B cell (primary cell): ENCODE results near the gene CCDC86. TPM values are rescaled to one million over a fixed set of nuclear protein-coding genes. Genes with fewer than 3 reads are reported as not detected.

Source experiments
- ATAC-seq: fragments of 200-7000 bp; cut with Tn5 transposase; one replicate; pipeline ENCODE4 v1.10.0; 2021; ENCODE audit warnings: low read depth, mild to moderate bottlenecking, moderate number of reproducible peaks, moderate library complexity
- CTCF ChIA-PET: fragments of 350-600 bp; sonication (Branson Sonifier 250); formaldehyde crosslinking; loops from one replicate; lab custom pipeline; 2021; ENCODE audit warnings: antibody characterized with exemption, inconsistent platforms; lab: Charles Lee
- POLR2A ChIA-PET: fragments of 350-600 bp; sonication (Branson Sonifier 250); formaldehyde crosslinking; loops from one replicate; lab custom pipeline; 2021; ENCODE audit warnings: antibody characterized with exemption; lab: Charles Lee
- DNase-seq: peaks from one replicate; pipeline ENCODE4 v3.0.0; 2013
- H2AFZ ChIP-seq: 2 replicates; pipeline ENCODE4 v1.6.1; 2012; ENCODE audit warnings: mild to moderate bottlenecking, low read depth, low read length; ENCODE audit not compliant: insufficient read depth, poor library complexity, severe bottlenecking
- H3K27ac ChIP-seq, 2 donors: 1 replicate in 1 of 2; 2 replicates in 1 of 2; pipeline ENCODE4 v1.5.1; 2012 to 2013; ENCODE audit warnings: low read length in 2 of 2, mild to moderate bottlenecking in 2 of 2, moderate library complexity in 1 of 2
- H3K27me3 ChIP-seq, 4 experiments: fragments of 200-600 bp in 1 of 4; sonication (generic) in 1 of 4; replicated peaks in 1 of 4; 1 replicate in 2 of 4; 2 replicates in 2 of 4; pipeline versions ENCODE4 v1.6.1 to v1.7.0; 2013 to 2016; ENCODE audit warnings: low read length in 3 of 4, mild to moderate bottlenecking in 2 of 4, mixed read lengths in 1 of 4, moderate library complexity in 1 of 4; ENCODE audit not compliant: insufficient read depth in 4 of 4, control insufficient read depth in 3 of 4; ENCODE audit errors: control extremely low read depth in 1 of 4
- H3K36me3 ChIP-seq, 2 experiments: replicated peaks in 1 of 2; 1 replicate in 1 of 2; 2 replicates in 1 of 2; pipeline versions ENCODE4 v1.6.1 to v1.7.1; 2013; ENCODE audit warnings: low read length in 1 of 2; ENCODE audit not compliant: insufficient read depth in 2 of 2, control insufficient read depth in 1 of 2; ENCODE audit errors: control extremely low read depth in 1 of 2, extremely low read depth in 1 of 2
- H3K4me1 ChIP-seq, 2 donors: fragments of 200-600 bp in 1 of 2; sonication (generic) in 1 of 2; 1 replicate in 1 of 2; 2 replicates in 1 of 2; pipeline versions ENCODE4 v1.5.1 to v1.6.1; 2013 to 2017; ENCODE audit warnings: low read length in 2 of 2; ENCODE audit not compliant: control insufficient read depth in 2 of 2, insufficient read depth in 2 of 2
- H3K4me2 ChIP-seq: replicated peaks from 2 replicates; pipeline ENCODE3; 2012; ENCODE audit warnings: mild to moderate bottlenecking, low read depth, low read length; ENCODE audit not compliant: poor library complexity, severe bottlenecking
- H3K4me3 ChIP-seq, 5 experiments: fragments of 200-600 bp in 1 of 5; sonication (generic) in 1 of 5; 1 replicate in 3 of 5; 2 replicates in 2 of 5; pipeline versions ENCODE4 v1.5.1 to v1.7.0; 2011 to 2016; ENCODE audit warnings: low read length in 4 of 5, mild to moderate bottlenecking in 4 of 5, low read depth in 2 of 5, control low read depth in 1 of 5, moderate library complexity in 1 of 5; ENCODE audit not compliant: insufficient read depth in 1 of 5; ENCODE audit errors: control extremely low read depth in 1 of 5, extremely low read depth in 1 of 5
- H3K79me2 ChIP-seq: fragments of 200-600 bp; sonication (generic); one replicate; pipeline ENCODE4 v1.6.0; 2016; ENCODE audit warnings: low read length; ENCODE audit not compliant: control insufficient read depth, insufficient read depth
- H3K9ac ChIP-seq: fragments of 200-600 bp; sonication (generic); 2 replicates; pipeline ENCODE4 v1.6.1; 2017; ENCODE audit warnings: mild to moderate bottlenecking, low read length, moderate library complexity
- H3K9me3 ChIP-seq, 3 donors: one replicate each; pipeline versions ENCODE4 v1.6.1 to v1.7.1; 2013; ENCODE audit warnings: low read length in 2 of 3; ENCODE audit not compliant: control insufficient read depth in 2 of 3, insufficient read depth in 1 of 3; ENCODE audit errors: control extremely low read depth in 1 of 3
- H4K20me1 ChIP-seq: 2 replicates; pipeline ENCODE4 v1.6.0; 2012; ENCODE audit warnings: mild to moderate bottlenecking, low read length; ENCODE audit not compliant: insufficient read depth, control insufficient read depth, poor library complexity, severe bottlenecking
- H3K27ac Mint-ChIP-seq: one replicate; pipeline ENCODE4 v1.8.0; 2021; ENCODE audit warnings: mixed read lengths
- H3K27me3 Mint-ChIP-seq: one replicate; pipeline ENCODE4 v1.8.0; 2021; ENCODE audit warnings: mixed read lengths
- H3K4me1 Mint-ChIP-seq: one replicate; pipeline ENCODE4 v1.8.0; 2021; ENCODE audit warnings: mixed read lengths
- H3K4me3 Mint-ChIP-seq: one replicate; pipeline ENCODE4 v1.8.0; 2021; ENCODE audit warnings: mixed read lengths
- H3K9me3 Mint-ChIP-seq: one replicate; pipeline ENCODE4 v1.8.0; 2022; ENCODE audit warnings: mixed read lengths; ENCODE audit not compliant: insufficient read depth
- CTCF ChIP-seq: fragments of 200-600 bp; IDR thresholded peaks from one replicate; pipeline ENCODE4 v1.8.0; 2022; ENCODE audit warnings: antibody characterized with exemption, mild to moderate bottlenecking
- EZH2 ChIP-seq: IDR thresholded peaks from 2 replicates; pipeline ENCODE4 v1.6.1; 2012; ENCODE audit warnings: borderline replicate concordance, low read depth, mild to moderate bottlenecking, moderate library complexity, low read length; ENCODE audit not compliant: insufficient read depth, poor library complexity, severe bottlenecking
- WGBS: methylation state at CpG from one replicate; pipeline ENCODE4 v1.1.5; 2013; ENCODE audit warnings: missing lambda C conversion rate; ENCODE audit not compliant: insufficient coverage; 5-methylcytosine and 5-hydroxymethylcytosine counted together
- intact Hi-C: fragments of 100-400 bp; cut with micrococcal nuclease; formaldehyde crosslinking; loops from one replicate; pipeline ENCODE4 v1.10.0; 2022
- polyA plus RNA-seq: library from polyadenylated mRNA; depleted of rRNA; stranded (reverse); fragments of >200 nt; gene quantifications from 2 replicates; pipeline ENCODE4 v1.2.3, GENCODE V29; 2012
- total RNA-seq, 2 donors: library from RNA; stranded (reverse); fragments of 120-200 nt in 1 of 2; gene quantifications; 1 replicate in 1 of 2; 2 replicates in 1 of 2; pipeline versions ENCODE4 v1.2.3 to v1.2.4, GENCODE V29; 2013 to 2022

CCDC86 gene
- total and polyA plus RNA-seq, 2 donors (not counting 1 experiment from before 2014, with no cell fraction given) = 10.5 to 12.4 TPM

- Histone ChIP-seq H3K4me2 (no peak overlapping the region), H3K36me3 (no peaks in the 10 kb centered on the region), H3K4me3 (no peak overlapping the region), H3K27ac (no peak overlapping the region), H3K79me2 (no peaks in the 10 kb centered on the region), H3K4me1 (peaks cover 0 to 3% of the 10 kb centered on the region in 2 donors), H3K9ac (no peak overlapping the region), H3K9me3 (no peaks in the 10 kb centered on the region), H3K27me3 (no peaks in the 10 kb centered on the region), H4K20me1 (no peaks in the 10 kb centered on the region), H2AFZ (no peak overlapping the region)
- no peak for ATAC-seq
- Mint-ChIP-seq H3K27ac (no peak overlapping the region), H3K4me1 (no peaks in the 10 kb centered on the region), H3K4me3 (no peak overlapping the region), H3K9me3 (no peaks in the 10 kb centered on the region), H3K27me3 (peaks cover 6% of the 10 kb centered on the region)
- ChIA-PET CTCF (interaction anchor here (0.5 kb wide), 1 partner anchor 30 kb away, joined by 5 read pairs; the partner anchor contains the start of gene PTGDR2), POLR2A (no interaction called here)
- no peak for DNase-seq
- WGBS = 78% methylated on average over 6 of the region's 6 CpGs
- TF ChIP-seq CTCF (no peak), EZH2 (no peak)
- intact Hi-C loops = no loop called here
Measured at GRCh38 chr11:60825790-60826189, 16.1 kb upstream of the CCDC86 start.

- TF ChIP-seq EZH2 = no peak
- no peak for TF ChIP-seq CTCF
- intact Hi-C loops = loop anchor here (1.0 to 5.0 kb wide), 6 partner anchors 57 to 555 kb away; no protein-coding TSS in a partner anchor
- no peaks in the 10 kb centered on the region for H4K20me1 ChIP-seq
- H3K27me3 ChIP-seq = peaks cover 0 to 8% (median 0%) of the 10 kb centered on the region in 4 experiments
- peaks cover 3% of the 10 kb centered on the region for H3K4me1 Mint-ChIP-seq
- H3K4me1 ChIP-seq = peaks cover 0 to 5% of the 10 kb centered on the region in 2 donors
- H3K27me3 Mint-ChIP-seq = peaks cover 20% of the 10 kb centered on the region
- H3K4me3 Mint-ChIP-seq = no peak overlapping the region
- DNase-seq (no peak), ATAC-seq (no peak)
- ChIA-PET POLR2A (interaction anchor here (0.5 to 1.4 kb wide), 3 partner anchors 68 to 336 kb away, joined by 3 to 6 read pairs (median 4); partner anchors contain the start of gene TMEM109), CTCF (interaction anchor here (0.5 to 5.6 kb wide), 47 partner anchors 8 to 686 kb away, joined by 3 to 80 read pairs (median 4); partner anchors contain the start of genes CCDC86, PTGDR2, TMEM109 and VWCE)
- 38% methylated on average over 6 of the region's 10 CpGs for WGBS
- H3K4me2 ChIP-seq = peak overlapping the region; percentile 39
- no peaks in the 10 kb centered on the region for H3K36me3 ChIP-seq
- H3K79me2 ChIP-seq = no peaks in the 10 kb centered on the region
- H3K9ac ChIP-seq = no peak overlapping the region
- H3K27ac Mint-ChIP-seq = no peak overlapping the region
- no peaks in the 10 kb centered on the region for H3K9me3 Mint-ChIP-seq
- peak overlapping the region in 1 of 5 experiments; percentile 3 for H3K4me3 ChIP-seq
- H2AFZ ChIP-seq = peak overlapping the region; percentile 38
- peak overlapping the region; percentile 11 to 22 for H3K27ac ChIP-seq
- no peaks in the 10 kb centered on the region for H3K9me3 ChIP-seq
Measured at GRCh38 chr11:60830478-60831142, 11.3 kb upstream of the CCDC86 start.
